Germinal center (tissue), 1 donor: Measurements from ENCODE around the gene STK35.
"Not testable (repeated sequence)": the region's sequence is repeated elsewhere in the genome, so short reads cannot be mapped to it uniquely, and the experiment has no call there.

Source experiments
- DNase-seq: peaks from one replicate; pipeline ENCODE4 v3.0.0; 2012; ENCODE audit warnings: mixed read lengths, low spot score

The STK35 gene

DNA sequence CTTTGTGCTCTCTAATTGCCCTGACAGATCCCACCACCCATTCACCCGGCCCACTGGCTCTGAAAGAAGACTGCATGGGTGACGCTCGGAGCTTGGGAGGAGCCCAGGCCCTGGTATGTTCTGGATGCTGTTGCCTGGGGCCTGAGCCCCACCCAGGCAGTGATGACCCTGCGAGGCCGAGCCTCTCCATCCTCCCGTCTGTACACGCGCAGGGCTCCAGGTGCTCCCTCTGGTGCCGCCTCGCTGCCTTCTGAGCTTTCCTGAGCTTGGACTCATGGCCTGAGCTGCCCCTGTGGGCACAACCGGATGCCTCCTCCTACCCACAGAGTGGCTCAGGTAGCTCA, 61.2 kb downstream of the STK35 start:
- no peak for DNase-seq

DNA sequence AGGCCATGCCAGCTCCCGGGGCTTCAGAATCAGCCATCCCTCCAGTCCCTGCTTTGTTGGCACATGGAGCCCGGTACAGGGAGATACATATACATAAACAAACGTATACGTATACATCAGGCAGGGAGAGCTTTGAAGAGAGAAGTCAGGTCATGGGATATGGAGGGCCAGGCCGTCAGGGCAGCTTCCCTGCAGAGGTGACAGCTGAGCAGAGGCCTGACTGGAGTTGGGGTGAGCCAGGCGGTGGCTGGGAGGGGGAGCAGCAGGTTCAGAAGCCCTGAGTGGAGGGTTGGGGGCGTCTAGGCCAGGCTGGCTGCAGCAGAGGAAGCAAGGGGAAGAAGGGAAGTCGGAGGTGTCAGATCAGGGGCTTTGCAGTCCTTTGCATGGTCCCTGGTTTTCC, 61.7 kb downstream of the STK35 start:
- DNase-seq, result no peak

DNA sequence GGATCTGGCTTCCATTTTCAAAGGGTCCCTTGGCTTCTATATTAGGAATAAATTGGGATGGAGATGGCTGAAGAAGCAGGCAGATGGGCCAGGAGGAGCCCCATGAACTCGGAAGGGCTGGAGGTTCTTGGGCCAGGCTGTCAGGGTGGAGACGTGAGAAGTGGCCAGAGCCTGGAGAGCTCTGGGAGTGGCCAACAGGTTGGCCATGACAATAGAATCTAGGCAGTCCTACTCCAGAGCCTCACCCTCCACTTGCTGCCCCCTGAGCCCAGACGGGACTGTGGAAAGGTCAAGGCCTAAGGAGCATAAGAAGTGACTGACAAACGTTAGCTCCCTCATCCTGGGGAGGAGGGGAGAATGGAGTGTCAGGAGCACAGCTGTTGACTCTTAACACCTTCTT, 62.1 kb downstream of the STK35 start:
- DNase-seq, result no peak

DNA sequence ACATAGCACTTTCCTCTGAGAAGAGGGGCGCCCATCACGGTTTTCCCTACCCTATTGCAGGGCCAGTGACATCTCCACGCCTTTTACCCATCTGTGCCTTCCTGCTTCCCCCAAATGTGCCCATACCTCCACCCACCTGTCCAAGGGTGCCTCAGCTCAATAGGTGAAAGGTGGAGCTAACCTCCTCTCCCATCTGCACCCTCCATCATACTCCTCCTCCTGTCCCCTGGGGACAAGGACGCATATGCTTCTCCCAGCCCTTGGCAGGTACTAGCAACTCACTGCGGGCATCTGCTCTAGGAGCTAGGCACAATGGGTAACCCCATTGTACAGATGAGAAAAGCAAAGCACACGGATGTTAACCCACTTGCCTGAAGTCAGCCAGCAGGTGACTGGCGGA, 62.8 kb downstream of the STK35 start:
- DNase-seq, result no peak

DNA sequence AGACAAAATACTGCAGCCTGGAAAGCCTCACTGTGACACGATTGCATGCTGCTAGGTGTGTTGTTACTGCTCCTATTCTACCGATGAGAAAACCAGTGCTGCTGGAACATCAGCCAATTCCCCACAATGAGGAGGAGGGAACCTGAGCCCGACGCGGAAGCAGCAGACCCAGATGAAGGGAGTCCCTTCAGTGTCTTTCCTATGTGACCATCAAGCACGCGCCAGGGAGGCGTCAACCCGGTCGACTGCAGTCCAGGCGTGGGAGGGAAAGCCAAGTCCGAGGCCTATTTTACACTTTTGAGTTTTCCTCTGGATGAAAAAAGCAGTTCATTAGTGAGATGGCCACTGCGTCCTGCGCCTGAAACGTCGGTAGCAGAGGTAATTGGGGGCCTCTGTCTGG, 63.3 kb downstream of the STK35 start:
- no peak for DNase-seq

DNA sequence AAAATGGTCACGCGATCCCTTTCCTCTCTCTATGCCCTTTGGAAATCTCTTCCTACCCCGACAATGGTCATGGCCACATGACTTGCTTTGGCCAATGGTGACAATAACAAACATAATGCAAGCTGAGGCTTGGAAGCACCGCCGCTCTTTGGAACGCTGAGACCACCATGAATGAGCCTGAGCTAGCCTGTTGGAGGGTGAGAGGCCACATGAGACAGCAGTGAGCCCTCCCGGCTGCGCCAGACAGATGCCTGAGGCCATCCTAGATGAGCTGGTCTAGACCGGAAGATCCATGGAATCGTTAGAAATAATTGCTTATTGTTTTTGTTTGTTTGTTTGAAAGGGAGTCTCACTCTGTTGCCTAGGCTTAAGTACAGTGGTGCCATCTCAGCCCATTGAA, 64.2 kb downstream of the STK35 start:
- DNase-seq, result no peak

DNA sequence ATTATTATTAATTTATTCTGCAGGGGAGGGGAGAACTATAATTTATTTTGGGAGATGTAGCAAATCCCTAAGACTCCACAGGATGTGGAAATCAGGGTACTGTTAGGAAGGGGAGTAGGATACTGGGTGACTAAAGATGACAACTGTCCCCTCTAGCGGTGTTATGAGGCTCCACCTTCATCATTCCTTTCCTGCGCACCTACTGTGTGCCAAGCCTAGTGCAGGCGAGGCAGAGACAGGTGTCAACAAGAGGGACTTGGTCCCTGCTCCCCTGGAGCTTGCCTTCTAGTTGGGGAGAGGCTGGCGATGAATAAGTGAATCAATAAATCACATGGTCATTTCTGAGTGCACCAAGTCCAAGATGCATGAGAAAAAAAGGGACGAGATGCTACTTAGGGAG, 65.5 kb downstream of the STK35 start:
- DNase-seq, result no peak

DNA sequence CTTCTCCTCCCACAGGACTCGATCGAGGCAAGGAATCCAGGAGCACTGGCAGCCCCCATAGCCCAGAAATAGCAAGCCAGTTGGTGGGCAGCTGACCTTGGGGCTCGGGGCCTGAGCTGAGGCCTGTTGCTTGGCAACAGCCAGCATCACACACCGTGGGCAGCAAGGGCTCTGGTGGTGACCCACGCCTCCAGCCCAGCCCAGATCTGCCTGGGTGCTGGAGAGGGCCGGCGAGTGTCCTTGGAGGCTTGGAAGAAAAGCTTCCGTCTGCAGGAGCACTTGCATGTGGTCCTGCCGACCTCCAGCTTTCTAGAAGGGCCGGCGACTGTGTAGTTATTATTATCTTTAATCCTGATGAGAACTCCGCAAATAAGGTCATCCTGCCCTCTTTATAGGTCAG, 67.3 kb downstream of the STK35 start:
- no peak for DNase-seq

DNA sequence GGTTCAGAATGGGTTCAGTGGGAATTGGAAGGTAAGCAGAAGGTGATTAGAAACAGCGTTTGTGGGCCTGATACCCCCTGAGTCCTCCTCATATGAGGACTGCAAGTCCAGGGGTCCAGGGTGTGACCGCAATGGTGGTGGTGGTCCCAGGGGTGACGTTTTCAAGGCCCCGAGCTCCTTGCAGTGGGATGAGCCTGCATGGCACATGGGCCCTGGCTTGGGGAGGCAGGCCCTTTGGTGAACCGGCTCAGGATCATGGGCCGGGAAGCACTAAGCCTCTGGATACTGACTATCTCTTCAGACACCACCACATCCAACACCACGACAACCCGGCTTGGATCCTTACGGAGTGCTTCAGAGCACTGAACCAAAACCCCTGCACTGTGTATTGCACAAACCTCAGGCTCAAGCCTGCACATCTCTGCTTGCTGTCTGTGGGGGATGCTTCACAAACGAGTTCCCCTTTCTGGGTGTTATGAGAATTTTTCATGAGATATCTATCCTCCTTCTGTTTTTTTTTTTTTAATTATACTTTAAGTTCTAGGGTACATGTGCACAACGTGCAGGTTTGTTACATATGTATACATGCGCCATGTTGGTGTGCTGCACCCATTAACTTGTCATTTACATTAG, 67.9 kb downstream of the STK35 start:
- no peak for DNase-seq

DNA sequence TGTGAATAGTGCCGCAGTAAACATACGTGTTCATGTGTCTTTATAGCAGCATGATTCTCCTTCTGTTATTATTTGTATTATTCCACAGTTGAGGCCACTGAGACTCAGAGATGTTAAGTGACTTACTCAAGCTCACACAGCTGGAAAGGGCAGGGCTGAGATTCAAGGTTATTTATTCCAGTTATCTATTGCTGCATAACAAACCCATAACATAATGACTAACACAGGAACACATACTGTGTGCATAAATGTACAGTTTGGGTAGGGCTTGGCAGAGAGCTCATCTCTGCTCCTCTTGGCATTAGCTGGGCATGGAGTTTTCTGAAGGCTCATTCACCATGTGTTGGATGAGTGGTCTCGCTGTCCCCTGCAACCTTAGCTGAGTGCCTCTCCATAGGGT, 68.8 kb downstream of the STK35 start:
- DNase-seq, result no peak

DNA sequence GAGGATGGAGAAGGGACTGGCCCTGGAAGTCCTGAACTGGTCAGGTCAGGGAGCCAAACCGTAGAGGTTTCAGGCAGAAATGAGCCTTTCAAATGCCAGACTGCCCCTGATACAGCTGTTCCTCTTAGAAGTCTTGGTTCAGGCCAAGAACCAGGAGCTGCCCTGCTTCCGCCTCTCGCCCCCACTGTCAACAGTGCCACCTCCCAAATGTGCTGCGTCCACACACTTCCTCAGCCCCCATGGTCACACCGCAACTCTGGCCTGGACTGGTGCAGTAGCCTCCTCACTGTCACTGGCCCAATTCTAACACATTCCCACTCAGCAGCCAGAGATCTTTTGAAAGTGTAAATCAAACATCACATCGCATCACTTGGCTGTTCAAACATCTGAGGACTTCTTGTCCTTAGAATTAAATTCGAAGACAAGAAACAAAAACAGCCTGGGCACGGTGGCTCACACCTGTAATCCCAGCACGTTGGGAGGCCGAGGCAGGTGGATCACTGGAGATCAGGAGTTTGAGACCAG, 69.7 kb downstream of the STK35 start:
- no peak for DNase-seq

DNA sequence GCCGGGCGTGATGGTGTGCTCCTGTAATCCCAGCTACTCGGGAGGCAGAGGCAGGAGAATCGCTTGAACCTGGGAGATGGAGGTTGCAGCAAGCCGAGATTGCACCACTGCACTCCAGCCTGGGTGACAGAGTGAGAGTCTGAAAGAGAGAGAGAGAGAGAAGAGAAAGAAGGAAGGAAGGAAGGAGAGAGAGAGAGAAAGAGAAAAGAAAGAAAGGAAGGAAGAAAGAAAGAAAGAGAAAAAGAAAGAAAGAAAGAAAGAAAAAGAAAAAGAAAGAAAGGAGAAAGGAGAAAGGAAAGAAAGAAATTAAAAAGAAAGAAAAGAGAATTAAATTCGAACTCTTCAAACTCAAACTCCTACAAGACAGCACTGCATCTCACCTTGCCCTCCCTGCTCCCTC, 70.2 kb downstream of the STK35 start:
- DNase-seq, result not testable (repeated sequence)

DNA sequence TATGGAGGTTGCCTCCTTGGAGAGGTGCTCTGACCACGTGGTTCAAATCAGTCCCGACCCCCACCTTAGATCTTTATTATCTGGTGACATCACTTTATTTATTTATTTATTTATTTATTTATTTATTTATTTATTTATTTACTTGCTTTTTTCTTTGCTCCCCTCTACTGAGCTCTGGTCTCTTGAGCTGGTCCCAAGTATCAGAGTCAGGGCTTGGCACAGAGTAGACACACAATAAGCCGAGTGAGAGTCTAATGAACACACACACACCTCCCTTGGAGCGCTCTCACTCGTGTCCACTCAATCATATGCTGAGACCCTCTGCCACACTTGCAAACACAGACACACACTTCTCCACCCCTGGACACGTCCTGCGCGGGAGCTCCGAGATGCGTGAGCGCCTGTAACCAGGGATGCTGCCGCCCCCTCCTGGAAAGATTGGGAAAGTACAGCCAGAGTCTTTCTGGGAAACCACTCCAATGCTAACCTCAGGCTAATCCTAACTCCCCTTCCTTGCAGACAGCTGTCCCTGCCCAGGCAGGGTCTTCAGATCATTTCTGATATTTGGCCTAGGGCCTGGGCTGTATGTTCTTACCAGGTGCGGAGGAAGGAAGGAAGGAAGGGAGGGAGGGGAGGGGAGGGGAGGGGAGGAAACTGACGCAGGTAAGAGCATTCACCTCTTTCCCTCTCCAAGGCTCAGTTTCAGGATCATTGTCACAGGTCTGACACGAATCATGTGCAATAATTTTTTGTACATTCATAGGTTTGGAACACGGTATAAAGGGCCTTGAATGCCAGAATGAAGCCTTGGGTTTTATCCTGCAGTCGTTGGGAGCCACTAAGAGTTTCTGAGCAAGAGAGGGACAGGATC, 70.9 kb downstream of the STK35 start:
- peak; percentile 72 for DNase-seq

DNA sequence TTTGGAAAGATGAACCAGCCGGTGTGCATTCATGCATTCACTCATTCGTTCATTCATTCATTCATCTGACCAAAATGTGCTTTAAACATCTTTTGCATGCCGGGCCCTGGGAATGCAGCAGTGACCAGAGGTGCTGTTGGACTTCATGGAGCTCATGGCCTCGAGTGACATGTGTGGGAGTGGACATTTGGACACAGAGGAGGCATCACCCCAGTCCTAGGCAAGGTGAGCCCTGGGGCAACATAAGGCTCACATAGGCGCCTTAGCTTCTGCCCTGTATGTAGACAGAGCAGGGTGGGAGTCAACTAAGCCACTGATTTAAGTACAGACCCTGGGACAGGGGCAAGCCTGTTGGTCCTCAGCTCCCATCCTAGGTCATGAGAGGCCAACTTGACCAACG, 71.6 kb downstream of the STK35 start:
- no peak for DNase-seq

DNA sequence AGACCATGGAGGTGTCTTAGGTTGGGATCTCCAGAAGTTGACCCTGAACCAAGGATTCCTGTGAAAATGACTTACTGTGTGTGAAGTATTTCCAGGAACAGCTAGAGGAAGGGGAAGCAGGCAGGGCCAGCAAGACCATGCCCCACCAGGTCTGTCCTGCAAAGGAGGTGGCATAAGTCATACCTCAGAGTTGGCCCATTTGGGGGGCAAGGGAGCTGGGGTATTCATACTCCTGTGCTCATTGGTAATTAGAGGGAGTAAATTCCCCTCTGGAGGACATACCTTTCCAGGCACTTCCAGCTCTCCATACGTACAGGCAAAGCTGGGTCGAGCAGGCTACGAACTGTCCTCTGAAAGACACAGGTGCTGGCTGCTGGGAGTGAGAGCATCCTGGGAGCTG, 72.4 kb downstream of the STK35 start:
- DNase-seq, result no peak

DNA sequence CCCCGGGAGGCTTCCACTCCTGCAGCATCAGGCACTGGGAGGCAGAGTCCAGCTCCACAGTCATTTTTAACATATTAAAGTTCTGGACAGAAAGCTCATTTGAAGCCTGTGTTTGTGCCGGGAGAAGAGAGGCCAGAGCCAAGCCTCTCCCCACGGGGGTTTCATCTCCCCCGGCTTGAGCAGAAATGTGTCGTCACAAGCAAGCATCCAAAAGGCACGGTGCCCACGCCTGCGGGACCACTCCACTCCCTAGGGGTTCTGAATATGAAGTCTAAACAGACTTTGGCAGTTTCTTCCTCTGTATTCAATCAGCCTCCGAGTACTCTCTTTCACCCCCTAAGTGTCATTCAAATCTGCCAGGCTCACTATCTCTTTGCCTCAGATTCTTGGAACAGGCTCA, 75.3 kb downstream of the STK35 start:
- no peak for DNase-seq

DNA sequence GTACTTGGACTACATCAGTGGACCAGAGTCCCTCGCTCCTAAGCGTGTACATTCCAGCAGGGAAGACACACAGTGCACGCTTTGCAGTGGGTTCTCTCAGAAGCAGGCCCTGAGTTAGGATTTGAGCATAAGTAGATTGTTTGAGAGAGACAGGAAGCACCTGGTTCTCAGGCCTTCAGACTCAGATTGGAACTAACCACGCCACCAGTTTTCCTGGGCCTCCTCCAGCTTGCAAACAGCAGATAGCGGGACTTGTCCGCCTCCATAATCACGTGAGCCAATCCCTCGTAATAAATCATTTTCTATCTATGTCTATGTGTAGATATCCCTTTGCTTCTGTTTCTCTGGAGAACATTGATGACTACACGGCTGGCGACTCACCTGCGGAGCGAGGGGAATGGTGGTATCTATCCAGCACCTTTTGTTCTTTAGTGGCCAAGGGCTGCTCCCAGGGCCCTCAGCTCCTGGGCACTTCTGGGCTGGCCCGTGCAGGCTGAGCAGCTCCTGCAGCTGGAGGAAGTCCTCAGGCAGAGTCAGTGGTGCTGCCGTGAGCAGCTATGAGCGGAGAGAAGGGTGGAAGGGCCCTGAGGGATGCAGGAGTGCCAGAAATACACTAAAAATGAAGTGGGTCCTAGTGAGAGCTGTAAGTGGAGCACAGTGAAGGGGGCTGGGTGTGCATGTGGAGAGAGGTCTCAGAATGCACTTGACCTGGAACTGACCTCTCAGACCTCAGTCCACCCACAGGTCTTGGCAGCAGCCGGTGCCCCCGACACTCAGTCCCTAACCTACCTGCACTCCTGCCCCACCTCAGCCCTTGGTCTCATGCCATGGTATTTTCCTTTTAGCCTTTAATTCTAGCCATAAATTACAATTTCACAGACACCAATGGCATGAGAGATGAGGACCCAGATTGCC, 76.9 kb downstream of the STK35 start:
- DNase-seq, result no peak

DNA sequence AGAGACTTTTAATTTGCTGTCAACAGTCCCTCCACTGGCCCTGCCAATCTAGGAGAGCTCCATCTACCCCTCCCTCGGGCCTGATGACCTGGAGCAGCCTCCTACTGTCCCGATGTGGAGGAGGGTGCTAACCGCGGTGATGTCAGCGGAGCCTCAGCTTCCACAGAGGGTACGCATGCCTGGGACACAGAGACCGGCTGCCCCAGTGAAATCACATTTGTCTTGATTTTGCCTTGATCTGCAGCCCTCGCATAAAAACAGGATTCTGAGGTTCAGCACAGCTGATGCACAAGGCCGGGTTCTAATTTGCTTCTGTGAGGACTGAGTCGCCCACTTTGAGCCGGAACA, 77.6 kb downstream of the STK35 start:
- no peak for DNase-seq

DNA sequence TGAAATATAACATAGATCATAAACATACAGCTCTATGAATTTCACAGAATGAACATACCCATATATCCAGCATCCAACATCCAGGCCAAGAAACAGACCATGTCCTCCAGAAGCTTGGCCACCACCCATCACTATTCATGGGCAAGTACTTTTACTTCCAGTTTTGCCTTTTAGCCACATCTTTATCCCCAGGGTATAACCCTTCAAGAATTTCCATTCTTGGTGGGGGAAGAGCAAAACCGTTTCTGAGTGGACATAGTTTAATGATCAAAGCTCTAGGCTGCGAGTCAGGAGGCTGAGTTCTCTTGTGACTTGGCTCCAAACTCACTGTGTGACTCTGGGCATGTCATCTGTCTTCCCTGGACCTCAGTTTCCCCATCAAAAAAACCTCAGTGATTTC, 78.3 kb downstream of the STK35 start:
- no peak for DNase-seq

DNA sequence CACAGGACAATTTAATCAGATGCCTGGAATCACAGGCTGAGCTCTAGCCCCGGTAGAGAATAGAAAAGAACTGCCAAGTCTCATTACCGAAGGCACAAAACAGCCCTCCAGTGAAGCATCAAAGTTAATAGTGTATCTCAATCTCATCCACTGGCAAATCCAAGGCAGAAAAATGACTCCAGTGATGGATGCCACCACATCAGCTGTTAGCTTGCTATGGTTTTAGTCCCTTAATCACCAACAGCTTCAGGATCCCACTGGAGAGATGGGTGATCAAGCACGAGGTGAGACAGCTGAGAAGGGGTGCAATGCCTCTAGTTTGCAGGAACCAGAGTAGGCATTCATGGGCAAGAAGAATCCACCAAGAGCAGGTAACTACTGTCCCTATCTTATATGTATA, 81.8 kb downstream of the STK35 start:
- no peak for DNase-seq

DNA sequence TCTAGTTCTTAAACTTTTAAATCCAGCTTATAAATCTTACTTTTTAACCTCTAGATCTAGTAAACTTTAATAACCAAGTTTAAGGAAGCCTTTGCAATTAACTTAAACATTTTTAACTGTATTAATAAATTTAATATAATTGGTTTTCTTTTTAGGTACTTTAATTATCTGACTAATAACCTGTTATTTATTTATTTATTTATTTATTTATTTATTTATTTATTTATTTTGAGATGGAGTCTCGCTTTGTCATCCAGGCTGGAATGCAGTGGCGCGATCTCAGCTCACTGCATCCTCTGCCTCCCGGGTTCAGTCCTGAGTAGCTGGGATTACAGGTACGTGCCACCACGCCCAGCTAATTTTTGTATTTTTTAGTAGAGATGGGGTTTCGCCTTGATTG, 83.3 kb downstream of the STK35 start:
- not testable (repeated sequence) for DNase-seq

DNA sequence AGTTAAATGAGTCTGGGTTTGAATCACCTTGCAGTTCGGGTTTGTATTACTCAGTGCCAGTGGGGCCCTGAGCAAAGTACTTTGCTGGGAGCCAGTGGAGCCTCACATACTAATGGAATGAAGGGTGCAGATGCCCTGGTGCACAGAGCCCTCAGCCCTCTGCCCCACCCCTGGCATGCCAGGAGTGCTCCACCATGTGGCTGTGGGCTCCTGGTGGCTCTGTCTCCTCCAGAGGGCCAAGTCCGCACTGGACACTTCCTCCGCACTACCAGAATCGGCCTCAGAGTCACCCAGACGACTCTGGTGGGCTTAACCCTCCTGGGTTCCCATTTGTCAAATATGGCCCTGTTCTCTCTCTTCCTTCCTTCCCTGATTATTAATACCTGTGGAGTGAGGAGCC, 94.0 kb downstream of the STK35 start:
- no peak for DNase-seq

DNA sequence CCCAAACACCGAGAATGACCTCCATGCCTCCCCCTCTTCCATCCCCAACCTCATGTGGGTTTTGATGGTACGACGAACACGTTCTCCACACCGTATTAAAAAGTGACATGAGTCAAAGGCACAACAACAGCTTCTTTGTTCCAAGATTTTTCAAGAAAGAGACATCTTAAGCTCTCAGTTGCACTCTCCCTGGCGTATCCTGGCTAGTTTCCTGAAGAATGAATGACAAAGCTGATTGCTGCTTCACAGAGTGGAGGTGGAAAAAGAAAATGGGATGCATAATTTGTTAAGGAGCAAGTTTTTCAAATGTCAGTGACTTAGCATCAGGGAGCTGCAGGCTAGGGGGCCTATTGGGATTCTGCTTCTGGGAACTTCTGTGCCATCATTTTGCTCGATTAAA, 95.5 kb downstream of the STK35 start:
- no peak for DNase-seq
